Measurements from ENCODE around the gene SGCD.

SGCD gene

GRCh38 chr5:156387391-156387790 lies 60.4 kb downstream of the SGCD start:
- peaks cover 3% of the 10 kb centered on the region for H3K79me2 ChIP-seq
- no peaks in the 10 kb centered on the region for H3K27me3 ChIP-seq (ENCODE audit: control insufficient read depth, insufficient read depth, low read length)
- H3K4me1 ChIP-seq: no peaks in the 10 kb centered on the region
- H3K9me3 ChIP-seq (ENCODE audit: control insufficient read depth, low read length): no peaks in the 10 kb centered on the region
- H3K36me3 ChIP-seq (ENCODE audit: control insufficient read depth, insufficient read depth, low read length): no peaks in the 10 kb centered on the region
- no peak overlapping the region for H3K27ac ChIP-seq
- no peak overlapping the region for H2AFZ ChIP-seq
- TF ChIP-seq CTCF (IDR thresholded peaks at IDR 0.05): no peak
- H3K4me2 ChIP-seq (ENCODE audit: low read length): no peak overlapping the region
- H3K9ac ChIP-seq: no peak overlapping the region
- H3K4me3 ChIP-seq (ENCODE audit: low read depth, low read length): no peak overlapping the region

DNA sequence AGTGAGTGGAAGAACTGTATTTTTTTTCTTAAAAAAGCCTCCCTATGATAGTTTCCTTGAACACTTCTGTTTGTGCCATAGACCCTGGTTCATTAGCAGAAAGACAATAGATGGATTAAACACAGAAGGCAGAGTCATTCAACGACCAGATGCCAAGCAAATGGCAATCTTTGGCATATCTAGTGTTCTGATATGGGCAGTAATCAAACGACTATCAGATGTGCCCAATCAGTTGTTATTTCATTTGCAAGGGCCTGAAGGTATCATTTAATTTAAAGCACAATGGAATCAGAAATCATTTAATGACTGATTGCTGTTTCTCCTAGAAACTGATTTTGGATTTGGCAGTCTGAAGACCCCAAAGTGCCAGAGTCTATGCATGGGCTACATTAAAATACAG lies 61.3 kb downstream of the SGCD start:
- no peak overlapping the region for H3K4me2 ChIP-seq (ENCODE audit: low read length)
- no peak for TF ChIP-seq CTCF (IDR thresholded peaks at IDR 0.05)
- H3K27me3 ChIP-seq (ENCODE audit: control insufficient read depth, insufficient read depth, low read length): no peaks in the 10 kb centered on the region
- H3K27ac ChIP-seq: no peak overlapping the region
- no peaks in the 10 kb centered on the region for H3K4me1 ChIP-seq
- no peaks in the 10 kb centered on the region for H3K36me3 ChIP-seq (ENCODE audit: control insufficient read depth, insufficient read depth, low read length)
- no peaks in the 10 kb centered on the region for H3K9me3 ChIP-seq (ENCODE audit: control insufficient read depth, low read length)
- H3K9ac ChIP-seq: no peak overlapping the region
- peaks cover 3% of the 10 kb centered on the region for H3K79me2 ChIP-seq
- no peak overlapping the region for H2AFZ ChIP-seq
- no peak overlapping the region for H3K4me3 ChIP-seq (ENCODE audit: low read depth, low read length)

GRCh38 chr5:156391139-156391538 lies 64.2 kb downstream of the SGCD start:
- Histone ChIP-seq H3K9me3 (ENCODE audit: control insufficient read depth, low read length) (no peaks in the 10 kb centered on the region), H3K9ac (no peak overlapping the region), H2AFZ (no peak overlapping the region), H3K36me3 (ENCODE audit: control insufficient read depth, insufficient read depth, low read length) (no peaks in the 10 kb centered on the region), H3K27me3 (ENCODE audit: control insufficient read depth, insufficient read depth, low read length) (no peaks in the 10 kb centered on the region), H3K27ac (no peak overlapping the region), H3K79me2 (peaks cover 3% of the 10 kb centered on the region), H3K4me3 (ENCODE audit: low read depth, low read length) (no peak overlapping the region), H3K4me1 (no peaks in the 10 kb centered on the region), H3K4me2 (ENCODE audit: low read length) (no peak overlapping the region)
- TF ChIP-seq CTCF (IDR thresholded peaks at IDR 0.05): no peak

GRCh38 chr5:156393980-156394379 lies 67.0 kb downstream of the SGCD start:
- Histone ChIP-seq H3K9me3 (ENCODE audit: control insufficient read depth, low read length) (no peaks in the 10 kb centered on the region), H3K36me3 (ENCODE audit: control insufficient read depth, insufficient read depth, low read length) (no peaks in the 10 kb centered on the region), H3K79me2 (peaks cover 7% of the 10 kb centered on the region), H2AFZ (no peak overlapping the region), H3K4me2 (ENCODE audit: low read length) (no peak overlapping the region), H3K9ac (no peak overlapping the region), H3K4me3 (ENCODE audit: low read depth, low read length) (no peak overlapping the region), H3K27ac (no peak overlapping the region), H3K27me3 (ENCODE audit: control insufficient read depth, insufficient read depth, low read length) (no peaks in the 10 kb centered on the region), H3K4me1 (no peaks in the 10 kb centered on the region)
- no peak for TF ChIP-seq CTCF (IDR thresholded peaks at IDR 0.05)

- TF ChIP-seq CTCF (IDR thresholded peaks at IDR 0.05): no peak
- H3K4me1 ChIP-seq: no peaks in the 10 kb centered on the region
- no peaks in the 10 kb centered on the region for H3K36me3 ChIP-seq (ENCODE audit: control insufficient read depth, insufficient read depth, low read length)
- no peaks in the 10 kb centered on the region for H3K9me3 ChIP-seq (ENCODE audit: control insufficient read depth, low read length)
- no peaks in the 10 kb centered on the region for H3K27me3 ChIP-seq (ENCODE audit: control insufficient read depth, insufficient read depth, low read length)
- no peak overlapping the region for H2AFZ ChIP-seq
- H3K4me2 ChIP-seq (ENCODE audit: low read length): no peak overlapping the region
- H3K4me3 ChIP-seq (ENCODE audit: low read depth, low read length): no peak overlapping the region
- H3K27ac ChIP-seq: no peak overlapping the region
- no peak overlapping the region for H3K9ac ChIP-seq
- H3K79me2 ChIP-seq: peaks cover 4% of the 10 kb centered on the region
These were observed 67.8 kb downstream of the SGCD start for GRCh38 chr5:156394642-156395305.
